Measurements from ENCODE around the gene HIVEP1.
"Not testable (repeated sequence)": the region's sequence is repeated elsewhere in the genome, so short reads cannot be mapped to it uniquely, and the experiment has no call there.

The HIVEP1 gene

GRCh38 chr6:12125396-12125795 lies 113.3 kb downstream of the HIVEP1 start:
- DNase-seq = no peak

GRCh38 chr6:12126051-12126450 lies 113.9 kb downstream of the HIVEP1 start:
- no peak for DNase-seq

- no peak for DNase-seq
Observed at GRCh38 chr6:12129523-12129922, 117.4 kb downstream of the HIVEP1 start.

GRCh38 chr6:12132351-12133222 lies 120.5 kb downstream of the HIVEP1 start:
- DNase-seq = no peak

GRCh38 chr6:12134581-12134980 lies 122.5 kb downstream of the HIVEP1 start:
- no peak for DNase-seq

- DNase-seq = no peak
Observed at GRCh38 chr6:12134991-12135390, 122.9 kb downstream of the HIVEP1 start.

GRCh38 chr6:12136905-12137304 lies 124.8 kb downstream of the HIVEP1 start:
- DNase-seq = no peak

GRCh38 chr6:12137480-12137879 lies 125.4 kb downstream of the HIVEP1 start:
- DNase-seq = no peak

- peak; percentile 22 for DNase-seq
Observed at GRCh38 chr6:12138381-12138780, 126.3 kb downstream of the HIVEP1 start.

GRCh38 chr6:12138936-12139335 lies 126.8 kb downstream of the HIVEP1 start:
- DNase-seq = no peak

GRCh38 chr6:12147557-12148316 lies 135.6 kb downstream of the HIVEP1 start:
- no peak for DNase-seq

GRCh38 chr6:12148317-12148801 lies 136.2 kb downstream of the HIVEP1 start:
- no peak for DNase-seq

- DNase-seq = no peak
Observed at GRCh38 chr6:12148841-12149240, 136.7 kb downstream of the HIVEP1 start.

- DNase-seq = no peak
Observed at GRCh38 chr6:12149944-12150510, 137.9 kb downstream of the HIVEP1 start.

GRCh38 chr6:12150812-12151432 lies 138.8 kb downstream of the HIVEP1 start:
- peak; percentile 59 for DNase-seq

- no peak for DNase-seq
Observed at GRCh38 chr6:12151433-12151820, 139.3 kb downstream of the HIVEP1 start.

- no peak for DNase-seq
Observed at GRCh38 chr6:12152023-12152970, 140.2 kb downstream of the HIVEP1 start.

GRCh38 chr6:12155769-12156168 lies 143.7 kb downstream of the HIVEP1 start:
- DNase-seq = not testable (repeated sequence)

- DNase-seq = no peak
Observed at GRCh38 chr6:12158686-12159415, 146.7 kb downstream of the HIVEP1 start.

- no peak for DNase-seq
Observed at GRCh38 chr6:12160326-12160725, 148.2 kb downstream of the HIVEP1 start.

- DNase-seq = no peak
Observed at GRCh38 chr6:12162213-12162612, 150.1 kb downstream of the HIVEP1 start.
